ENCODE data around the gene MAVS.

- TF ChIP-seq CTCF (IDR thresholded peaks at IDR 0.05) (no peak), REST (IDR thresholded peaks at IDR 0.05; ENCODE audit: insufficient read depth in 1 of 2, low read depth in 2 of 2, low read length in 1 of 2) (no peak), SIN3A (IDR thresholded peaks at IDR 0.05; ENCODE audit: borderline replicate concordance, insufficient read depth, low read depth, low read length) (no peak)
Observed at GRCh38 chr20:3819411-3820047, 27.1 kb upstream of the MAVS start.

Measured in Panc1 (cell line).